ENCODE measurements around the gene CABP7.

Gene CABP7

GRCh38 chr22:29689206-29689879 is 30.5 kb upstream of the CABP7 start:
- H3K4me3 ChIP-seq (ENCODE audit: low read length): no peak overlapping the region
- TF ChIP-seq CTCF (conservative IDR thresholded peaks at IDR 0.05; ENCODE audit: low read depth, low read length): no peak
- DNase-seq (ENCODE audit: low read depth): no peak

- peak; percentile 91 for TF ChIP-seq CTCF (conservative IDR thresholded peaks at IDR 0.05; ENCODE audit: low read depth, low read length)
- DNase-seq (ENCODE audit: low read depth): no peak
- no peak overlapping the region for H3K4me3 ChIP-seq (ENCODE audit: low read length)
These were observed 30.0 kb upstream of the CABP7 start for GRCh38 chr22:29689880-29690213.

DNA sequence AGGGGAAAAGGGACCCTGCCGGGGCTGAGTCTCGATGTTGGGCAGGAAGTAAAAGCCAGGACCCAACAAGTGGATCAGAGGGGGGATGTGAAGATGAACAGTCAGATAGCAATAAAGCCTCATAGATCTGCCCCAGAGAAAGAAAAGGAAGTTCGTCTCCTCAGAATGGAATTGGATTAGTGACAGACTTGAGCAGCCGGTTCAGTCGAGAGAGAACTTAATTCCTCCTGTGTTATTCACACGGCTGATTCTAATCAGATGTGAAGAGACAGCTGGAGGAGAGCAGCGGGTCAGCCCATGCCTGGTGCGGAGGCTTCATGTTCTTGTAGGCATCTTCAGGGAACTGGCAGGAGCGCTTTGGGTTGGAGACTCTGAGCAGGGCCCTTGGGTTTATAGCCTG is 29.3 kb upstream of the CABP7 start:
- no peak overlapping the region for H3K4me3 ChIP-seq (ENCODE audit: low read length)
- no peak for TF ChIP-seq CTCF (conservative IDR thresholded peaks at IDR 0.05; ENCODE audit: low read depth, low read length)
- DNase-seq (ENCODE audit: low read depth): no peak

- no peak overlapping the region for H3K4me3 ChIP-seq (ENCODE audit: low read length)
- DNase-seq (ENCODE audit: low read depth): no peak
- TF ChIP-seq CTCF (conservative IDR thresholded peaks at IDR 0.05; ENCODE audit: low read depth, low read length): no peak
These were observed 28.0 kb upstream of the CABP7 start for GRCh38 chr22:29691636-29692326.

- TF ChIP-seq CTCF (conservative IDR thresholded peaks at IDR 0.05; ENCODE audit: low read depth, low read length): no peak
- no peak for DNase-seq (ENCODE audit: low read depth)
- H3K4me3 ChIP-seq (ENCODE audit: low read length): no peak overlapping the region
These were observed 27.5 kb upstream of the CABP7 start for GRCh38 chr22:29692327-29692640.

GRCh38 chr22:29693161-29693560 is 26.6 kb upstream of the CABP7 start:
- no peak overlapping the region for H3K4me3 ChIP-seq (ENCODE audit: low read length)
- no peak for TF ChIP-seq CTCF (conservative IDR thresholded peaks at IDR 0.05; ENCODE audit: low read depth, low read length)
- no peak for DNase-seq (ENCODE audit: low read depth)

GRCh38 chr22:29693671-29694070 is 26.1 kb upstream of the CABP7 start:
- H3K4me3 ChIP-seq (ENCODE audit: low read length): no peak overlapping the region
- no peak for DNase-seq (ENCODE audit: low read depth)
- no peak for TF ChIP-seq CTCF (conservative IDR thresholded peaks at IDR 0.05; ENCODE audit: low read depth, low read length)
